NOMO-1 treated with dmso at 0.1 percent for 144 hours (cell line): ENCODE results near the gene SH3TC1.

Experiments
- DNase-seq: peaks from one replicate; lab custom pipeline; 2025; ENCODE audit not compliant: unreplicated experiment; lab: John Stamatoyannopoulos, UW

SH3TC1 gene

GRCh38 chr4:8286719-8287342 is 87.7 kb downstream of the SH3TC1 start:
- no peak for DNase-seq

- no peak for DNase-seq
These were observed 88.5 kb downstream of the SH3TC1 start for GRCh38 chr4:8287343-8288280.

- no peak for DNase-seq
These were observed 90.2 kb downstream of the SH3TC1 start for GRCh38 chr4:8289151-8289750.

GRCh38 chr4:8289956-8290700 is 91.0 kb downstream of the SH3TC1 start:
- no peak for DNase-seq

GRCh38 chr4:8290701-8290970 is 91.5 kb downstream of the SH3TC1 start:
- no peak for DNase-seq
